ENCODE results near the gene NUP107. TPM values are rescaled to one million over a fixed set of nuclear protein-coding genes. Genes with fewer than 3 reads are reported as not detected.
"Not testable (repeated sequence)": the region's sequence is repeated elsewhere in the genome, so short reads cannot be mapped to it uniquely, and the experiment has no call there.

The NUP107 gene
- total RNA-seq (10 to 100 TPM; 33.9 to 74.7 TPM), polyA plus RNA-seq (10 to 100 TPM; 18.4 to 18.9 TPM)
- long read RNA-seq, donor 1, full-length matches to known transcripts, result 8 of 14 reads
- long read RNA-seq, donor 1, partial matches to known transcripts, result 6 of 14 reads
- long read RNA-seq, donor 1, other reads (novel, unspliced or antisense), result 0 of 14 reads
- long read RNA-seq, donor 2, partial matches to known transcripts, result 6 of 7 reads
- long read RNA-seq, donor 2, other reads (novel, unspliced or antisense), result 0 of 7 reads
- long read RNA-seq, donor 3, full-length matches to known transcripts, result 2 of 2 reads
- long read RNA-seq, donor 3, partial matches to known transcripts, result 0 of 2 reads
- long read RNA-seq, donor 3, other reads (novel, unspliced or antisense), result 0 of 2 reads
- long read RNA-seq, donor 4, full-length matches to known transcripts, result 1 of 1 reads
- long read RNA-seq, donor 4, partial matches to known transcripts, result 0 of 1 reads
- long read RNA-seq, donor 4, other reads (novel, unspliced or antisense), result 0 of 1 reads
- long read RNA-seq, donor 5, full-length matches to known transcripts, result 8 of 25 reads
- long read RNA-seq, donor 5, partial matches to known transcripts, result 17 of 25 reads
- long read RNA-seq, donor 5, other reads (novel, unspliced or antisense), result 0 of 25 reads

DNA sequence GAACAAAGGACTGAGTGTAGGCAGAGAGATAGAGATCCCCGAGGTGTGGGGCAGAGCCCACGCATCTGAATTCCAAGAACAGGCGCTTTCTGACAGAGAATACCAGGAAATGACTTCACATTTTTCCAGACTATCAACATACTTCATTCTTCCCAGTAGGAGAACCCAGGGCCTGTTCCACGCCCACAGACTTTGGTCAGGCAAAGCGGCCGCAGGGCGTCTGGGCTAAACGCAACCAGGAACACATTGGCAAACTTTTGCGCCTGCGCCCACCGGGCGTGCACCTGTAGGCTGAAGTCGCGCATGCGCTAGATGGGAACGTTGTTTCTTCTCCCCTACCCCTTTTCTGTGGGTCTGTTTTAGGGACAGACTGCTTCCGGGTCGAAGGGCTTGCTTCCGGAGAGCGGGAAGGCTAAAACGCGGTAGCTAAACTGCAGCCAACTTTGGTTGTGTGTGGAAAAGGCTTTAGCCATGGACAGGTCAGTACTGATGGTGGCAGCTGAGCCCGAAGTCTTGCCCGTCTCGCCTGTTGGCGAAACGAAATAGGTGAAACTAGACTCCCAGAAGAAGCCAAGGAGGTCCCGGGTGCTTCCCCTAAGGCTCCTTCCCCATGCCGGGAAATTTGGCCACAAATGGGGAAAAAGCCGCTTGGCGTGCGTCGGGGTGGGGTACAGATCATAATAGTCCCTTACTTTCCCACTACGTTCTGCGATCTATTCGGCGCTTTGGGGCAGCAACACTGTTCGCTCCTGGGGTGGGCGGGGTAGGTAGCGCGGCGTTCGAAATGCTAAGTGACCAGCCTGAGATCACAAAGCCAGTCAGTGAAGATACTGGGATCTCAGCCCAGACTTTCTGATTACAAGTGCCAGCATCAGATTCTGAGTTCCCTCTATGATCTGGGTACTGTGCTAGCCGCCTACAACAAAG lies at the start of gene NUP107:
Gene NUP107 (plus strand): TSS at position 384 of the 927 bp plus-strand sequence. CDS start 88 bp downstream, at position 472.
- H3K27ac ChIP-seq (ENCODE audit: low read depth in 1 of 2, low read length in 1 of 2), result peak within 1 kb of the TSS; percentile 62 to 82
- H3K4me1 ChIP-seq (ENCODE audit: control insufficient read depth in 5 of 5, insufficient read depth in 5 of 5, low read length in 5 of 5), result peaks cover 0 to 18% (median 4%) of the 10 kb centered on the region in 5 donors
- TF ChIP-seq, protein P1, sequence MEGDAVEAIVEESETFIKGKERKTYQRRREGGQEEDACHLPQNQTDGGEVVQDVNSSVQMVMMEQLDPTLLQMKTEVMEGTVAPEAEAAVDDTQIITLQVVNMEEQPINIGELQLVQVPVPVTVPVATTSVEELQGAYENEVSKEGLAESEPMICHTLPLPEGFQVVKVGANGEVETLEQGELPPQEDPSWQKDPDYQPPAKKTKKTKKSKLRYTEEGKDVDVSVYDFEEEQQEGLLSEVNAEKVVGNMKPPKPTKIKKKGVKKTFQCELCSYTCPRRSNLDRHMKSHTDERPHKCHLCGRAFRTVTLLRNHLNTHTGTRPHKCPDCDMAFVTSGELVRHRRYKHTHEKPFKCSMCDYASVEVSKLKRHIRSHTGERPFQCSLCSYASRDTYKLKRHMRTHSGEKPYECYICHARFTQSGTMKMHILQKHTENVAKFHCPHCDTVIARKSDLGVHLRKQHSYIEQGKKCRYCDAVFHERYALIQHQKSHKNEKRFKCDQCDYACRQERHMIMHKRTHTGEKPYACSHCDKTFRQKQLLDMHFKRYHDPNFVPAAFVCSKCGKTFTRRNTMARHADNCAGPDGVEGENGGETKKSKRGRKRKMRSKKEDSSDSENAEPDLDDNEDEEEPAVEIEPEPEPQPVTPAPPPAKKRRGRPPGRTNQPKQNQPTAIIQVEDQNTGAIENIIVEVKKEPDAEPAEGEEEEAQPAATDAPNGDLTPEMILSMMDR (IDR thresholded peaks at IDR 0.05; ENCODE audit: control extremely low read depth, extremely low read depth), result no peak
- peaks cover 4 to 7% (median 6%) of the 10 kb centered on the region in 4 donors for H3K36me3 ChIP-seq (ENCODE audit: control insufficient read depth in 4 of 4, insufficient read depth in 4 of 4, low read length in 4 of 4)
- peak within 1 kb of the TSS; percentile 81 for H3K4me3 ChIP-seq
- no peaks in the 10 kb centered on the region for H3K9me3 ChIP-seq (ENCODE audit: control insufficient read depth in 4 of 4, insufficient read depth in 3 of 4, low read length in 3 of 4)
- H3K9ac ChIP-seq (ENCODE audit: insufficient read depth in 1 of 2, low read length in 2 of 2), result peak within 1 kb of the TSS; percentile 57 to 69
- no peaks in the 10 kb centered on the region for H3K27me3 ChIP-seq (ENCODE audit: control insufficient read depth in 3 of 3, insufficient read depth in 3 of 3, low read length in 2 of 3)
- DNase-seq (peak; percentile 98), ATAC-seq (ENCODE audit: insufficient read depth, low FRiP score) (peak; percentile 91)
- WGBS, 2 donors, result 0 to 1% methylated on average over 44 of the region's 44 CpGs

DNA sequence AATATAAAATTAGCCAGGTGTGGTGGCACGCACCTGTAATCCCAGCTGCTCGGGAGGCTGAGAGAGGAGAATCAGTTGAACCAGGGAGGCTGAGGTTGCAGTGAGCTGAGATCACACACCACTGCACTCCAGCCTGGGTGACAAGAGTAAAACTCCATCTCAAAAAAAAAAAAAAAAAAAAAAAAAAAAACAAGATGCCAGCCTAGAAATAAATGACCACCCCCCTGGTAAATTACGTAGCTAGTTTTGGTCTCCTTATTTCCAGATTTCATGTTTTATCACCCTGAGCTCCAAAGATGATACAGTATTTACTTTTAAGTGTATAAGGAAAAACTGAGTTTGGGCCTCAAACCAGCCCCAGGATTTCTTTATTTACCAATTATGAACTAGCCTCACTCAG lies 49.3 kb upstream of the NUP107 start:
- H3K9me3 ChIP-seq (ENCODE audit: control insufficient read depth in 4 of 4, insufficient read depth in 3 of 4, low read length in 3 of 4); H3K9ac ChIP-seq (ENCODE audit: insufficient read depth in 1 of 2, low read length in 2 of 2); ATAC-seq (ENCODE audit: insufficient read depth, low FRiP score); H3K27ac ChIP-seq (ENCODE audit: low read depth in 1 of 2, low read length in 1 of 2); H3K4me3 ChIP-seq; DNase-seq; H3K27me3 ChIP-seq (ENCODE audit: control insufficient read depth in 3 of 3, insufficient read depth in 3 of 3, low read length in 2 of 3); H3K36me3 ChIP-seq (ENCODE audit: control insufficient read depth in 4 of 4, insufficient read depth in 4 of 4, low read length in 4 of 4): not testable (repeated sequence)
- WGBS, 2 donors, result 90 to 97% methylated on average over 3 of the region's 3 CpGs
- peaks cover 0 to 11% (median 3%) of the 10 kb centered on the region in 5 donors for H3K4me1 ChIP-seq (ENCODE audit: control insufficient read depth in 5 of 5, insufficient read depth in 5 of 5, low read length in 5 of 5)

DNA sequence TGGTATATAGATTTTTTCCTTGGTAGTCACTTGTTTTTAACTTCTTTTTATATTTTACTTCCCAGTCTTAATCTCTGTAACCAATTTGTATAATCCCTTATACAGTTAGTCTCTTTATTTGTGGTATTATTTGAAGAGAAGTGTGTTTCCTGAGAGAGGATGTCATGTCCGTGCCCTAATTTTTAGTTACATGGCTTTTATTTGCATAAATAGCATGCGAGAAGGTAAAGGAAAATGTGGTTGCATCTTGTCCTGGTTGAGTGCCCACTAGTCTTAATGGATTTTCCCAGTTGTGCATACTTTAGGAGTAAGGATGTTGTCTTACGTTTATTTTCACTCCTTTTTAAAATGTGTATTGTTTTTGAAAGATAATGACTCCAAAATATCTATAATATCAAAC lies 48.6 kb upstream of the NUP107 start:
- no peak overlapping the region for H3K4me3 ChIP-seq
- ATAC-seq (ENCODE audit: insufficient read depth, low FRiP score) (no peak), DNase-seq (no peak)
- TF ChIP-seq, protein P1 (IDR thresholded peaks at IDR 0.05; ENCODE audit: control extremely low read depth, extremely low read depth), result no peak
- WGBS, 2 donors, result 58 to 60% methylated on average over 3 of the region's 3 CpGs
- H3K36me3 ChIP-seq (ENCODE audit: control insufficient read depth in 4 of 4, insufficient read depth in 4 of 4, low read length in 4 of 4), result peaks cover 0 to 2% (median 0%) of the 10 kb centered on the region in 4 donors
- no peak overlapping the region for H3K27ac ChIP-seq (ENCODE audit: low read depth in 1 of 2, low read length in 1 of 2)
- no peak overlapping the region for H3K9ac ChIP-seq (ENCODE audit: insufficient read depth in 1 of 2, low read length in 2 of 2)
- H3K27me3 ChIP-seq (ENCODE audit: control insufficient read depth in 3 of 3, insufficient read depth in 3 of 3, low read length in 2 of 3), result no peaks in the 10 kb centered on the region
- H3K9me3 ChIP-seq (ENCODE audit: control insufficient read depth in 4 of 4, insufficient read depth in 3 of 4, low read length in 3 of 4), result no peaks in the 10 kb centered on the region
- H3K4me1 ChIP-seq (ENCODE audit: control insufficient read depth in 5 of 5, insufficient read depth in 5 of 5, low read length in 5 of 5), result peaks cover 0 to 11% (median 3%) of the 10 kb centered on the region in 5 donors

Data from lung (tissue), 16 donors.